HepG2 (cell line): ENCODE measurements around the gene TMEM231. TPM values are rescaled to one million over a fixed set of nuclear protein-coding genes. Genes with fewer than 3 reads are reported as not detected.

ENCODE experiments used
- ATAC-seq: fragments of 200-7000 bp; cut with Tn5 transposase; 3 replicates; pipeline ENCODE4 v1.9.1; 2020; ENCODE audit warnings: mild to moderate bottlenecking, moderate library complexity
- BruUV-seq: library from RNA; stranded (reverse); fragments of 400-500 nt; replicated peaks from 2 replicates; lab custom pipeline; 2021; lab: Mats Ljungman, UMichigan
- CTCF ChIA-PET: fragments of 300-600 bp; formaldehyde crosslinking; extraction: SDS; loops from one replicate; lab custom pipeline; 2021; ENCODE audit warnings: low total read pairs, inconsistent platforms, low intra/inter-chr PET ratio; lab: Yijun Ruan, JAX
- POLR2A ChIA-PET: fragments of 350-600 bp; sonication (Branson Sonifier 250); formaldehyde crosslinking; loops from one replicate; lab custom pipeline; 2020; ENCODE audit warnings: antibody characterized with exemption, inconsistent platforms; lab: Yijun Ruan, JAX
- DNase-seq: peaks from one replicate; pipeline ENCODE4 v3.0.0-alpha.2; 2015; ENCODE audit warnings: low spot score
- FAIRE-seq: peaks from 3 replicates; lab custom pipeline; 2011; peaks lifted over from hg19 to GRCh38; lab: Jason Lieb, UNC
- H2AFZ ChIP-seq: one replicate; pipeline ENCODE4 v1.6.1; 2011; ENCODE audit warnings: low read length, inconsistent platforms
- H3K27ac ChIP-seq: fragments of 300-600 bp; 3 replicates; pipeline ENCODE4 v1.8.0; 2011; ENCODE audit warnings: mixed run types, mild to moderate bottlenecking, mixed read lengths, low read length, inconsistent platforms; ENCODE audit not compliant: insufficient read depth; ENCODE audit errors: extremely low read length
- H3K27me3 ChIP-seq, 2 experiments: fragments of 200-600 bp in 1 of 2; 2 replicates in 1 of 2; 3 replicates in 1 of 2; pipeline versions ENCODE4 v1.6.0 to v1.8.0; 2011; ENCODE audit warnings: low read length in 2 of 2, mild to moderate bottlenecking in 2 of 2, moderate library complexity in 2 of 2, inconsistent platforms in 1 of 2; ENCODE audit not compliant: insufficient read depth in 2 of 2, control insufficient read depth in 1 of 2
- H3K36me3 ChIP-seq, 2 experiments: fragments of 200-600 bp in 1 of 2; replicated peaks in 1 of 2; 2 replicates in 1 of 2; 3 replicates in 1 of 2; pipeline versions ENCODE4 v1.5.1 to v1.8.0; 2011; ENCODE audit warnings: low read length in 2 of 2, inconsistent platforms in 1 of 2; ENCODE audit not compliant: insufficient read depth in 2 of 2, control insufficient read depth in 1 of 2
- H3K4me1 ChIP-seq: 2 replicates; pipeline ENCODE4 v1.5.1; 2012; ENCODE audit warnings: low read length, inconsistent platforms; ENCODE audit not compliant: insufficient read depth
- H3K4me2 ChIP-seq: 2 replicates; pipeline ENCODE4 v1.6.0; 2011; ENCODE audit warnings: low read depth, low read length, inconsistent platforms
- H3K4me3 ChIP-seq, 3 experiments: fragments of 200-600 bp in 1 of 3; sonication (generic), shearing (Covaris generic) in 1 of 3; replicated peaks in 1 of 3; 2 replicates each; pipeline ENCODE4 v1.5.1; 2011 to 2016; ENCODE audit warnings: low read length in 3 of 3, inconsistent platforms in 2 of 3, low read depth in 2 of 3, mild to moderate bottlenecking in 2 of 3, control low read depth in 1 of 3, mixed read lengths in 1 of 3; ENCODE audit not compliant: insufficient read depth in 1 of 3
- H3K79me2 ChIP-seq: one replicate; pipeline ENCODE4 v1.6.1; 2011; ENCODE audit warnings: low read length, inconsistent platforms; ENCODE audit not compliant: insufficient read depth
- H3K9ac ChIP-seq: 2 replicates; pipeline ENCODE4 v1.6.0; 2011; ENCODE audit warnings: mild to moderate bottlenecking, low read depth, low read length, inconsistent platforms; ENCODE audit not compliant: insufficient read depth
- H3K9me3 ChIP-seq: 2 replicates; pipeline ENCODE4 v1.5.1; 2012; ENCODE audit warnings: mild to moderate bottlenecking, low read length
- H4K20me1 ChIP-seq: 2 replicates; pipeline ENCODE4 v1.6.0; 2011; ENCODE audit warnings: inconsistent platforms, mild to moderate bottlenecking, low read length, moderate library complexity; ENCODE audit not compliant: insufficient read depth
- BHLHE40 ChIP-seq: IDR thresholded peaks from 2 replicates; pipeline ENCODE4 v1.6.1; 2011; ENCODE audit warnings: low read length, improper control_type of control experiment
- GFI1 ChIP-seq: sonication (generic); formaldehyde crosslinking; IDR thresholded peaks from 2 replicates; pipeline ENCODE4 v1.5.0; 2020; ENCODE audit warnings: missing genetic modification reagents, mild to moderate bottlenecking, borderline replicate concordance
- NCOR1 ChIP-seq: fragments of 200-600 bp; sonication (generic); IDR thresholded peaks from 2 replicates; pipeline ENCODE4 v1.7.0; 2017; ENCODE audit warnings: antibody characterized with exemption, low read length, borderline replicate concordance
- PATZ1 ChIP-seq: sonication (generic); formaldehyde crosslinking; IDR thresholded peaks from 2 replicates; pipeline ENCODE4 v1.4.0; 2020; ENCODE audit warnings: missing genetic modification reagents
- RARA ChIP-seq: IDR thresholded peaks from 2 replicates; pipeline ENCODE4 v1.6.1; 2016; ENCODE audit warnings: missing genetic modification reagents, missing compliant biosample characterization
- ZNF275 ChIP-seq: sonication (generic); formaldehyde crosslinking; IDR thresholded peaks from 2 replicates; pipeline ENCODE4 v1.8.0; 2022; ENCODE audit warnings: missing genetic modification reagents, mild to moderate bottlenecking, inconsistent platforms, borderline replicate concordance
- ZNF441 ChIP-seq: sonication (generic); formaldehyde crosslinking; IDR thresholded peaks from 2 replicates; pipeline ENCODE4 v1.7.0; 2021; ENCODE audit warnings: missing genetic modification reagents, borderline replicate concordance
- ZNF770 ChIP-seq: sonication (generic); formaldehyde crosslinking; IDR thresholded peaks from 2 replicates; pipeline ENCODE4 v1.5.0; 2020; ENCODE audit warnings: mild to moderate bottlenecking, missing genetic modification reagents
- WGBS: methylation state at CpG from one replicate; pipeline ENCODE4 v1.1.6; 2017; ENCODE audit warnings: low lambda C conversion rate; 5-methylcytosine and 5-hydroxymethylcytosine counted together
- in situ Hi-C: cut with HindIII; loops from 2 replicates; pipeline ENCODE4 v1.10.0; 2017; ENCODE audit warnings: low pct_unique_long_range_greater_than_20kb; ENCODE audit not compliant: extremely low pct_ligation_motif_present
- intact Hi-C: fragments of 100-400 bp; cut with micrococcal nuclease; formaldehyde crosslinking; loops from one replicate; pipeline ENCODE4 v1.10.0; 2022; ENCODE audit not compliant: unreplicated experiment
- polyA plus RNA-seq, 8 experiments: library from polyadenylated mRNA; depleted of rRNA in 3 of 8; stranded (reverse) in 7 of 8; unstranded in 1 of 8; fragments of >200 nt; fragmentation: Illumina TruSeq in 4 of 8; extraction: Trizol in 4 of 8; gene quantifications; 2 replicates each; pipeline versions ENCODE4 v1.2.1 to v1.2.3, GENCODE V29; 2011 to 2016; ENCODE audit warnings: low read depth in 4 of 8, missing spikeins in 1 of 8, mixed read lengths in 1 of 8; ENCODE audit not compliant: insufficient read depth in 1 of 8
- total RNA-seq, 5 experiments: library from RNA; depleted of rRNA; stranded (reverse); fragments of >200 nt; fragmentation: Illumina TruSeq; extraction: Trizol; gene quantifications; 2 replicates each; pipeline ENCODE4 v1.2.3, GENCODE V29; 2016; ENCODE audit warnings: low read depth in 1 of 5

The TMEM231 gene
- total and polyA plus RNA-seq, 2 of the 13 experiments (the other 11 are each of a cell fraction or from before 2014, with no cell fraction given) = 3.5 to 7.4 TPM

- in situ Hi-C loops = no loop called here
- Histone ChIP-seq H2AFZ (no peak overlapping the region), H3K4me2 (no peak overlapping the region)
Measured at GRCh38 chr16:75501359-75501758, 54.7 kb downstream of the TMEM231 start.

More at GRCh38 chr16:75501359-75501758, 54.7 kb downstream of the TMEM231 start:
- intact Hi-C loops = no loop called here
- Histone ChIP-seq H4K20me1 (no peaks in the 10 kb centered on the region), H3K9ac (no peak overlapping the region), H3K79me2 (no peaks in the 10 kb centered on the region), H3K4me1 (peaks cover 47% of the 10 kb centered on the region), H3K27ac (no peak overlapping the region), H3K27me3 (peaks cover 0 to 11% of the 10 kb centered on the region in 2 experiments; a peak in 3 of 5 replicates), H3K9me3 (no peaks in the 10 kb centered on the region), H3K36me3 (no peaks in the 10 kb centered on the region), H3K4me3 (no peak overlapping the region)
- POLR2A ChIA-PET = no interaction called here
- CTCF ChIA-PET = no interaction called here
- DNase-seq (no peak), FAIRE-seq (no peak), ATAC-seq (no peak)
- TF ChIP-seq ZNF275 (no peak), GFI1 (CRISPR knock-in tag) (no peak), RARA (CRISPR knock-in tag) (0 out of 2 replicates have a peak, but pooled peaks have one; percentile 16), NCOR1 (no peak), BHLHE40 (peak; percentile 62), ZNF770 (CRISPR knock-in tag) (peak; percentile 71), ZNF441 (no peak), PATZ1 (CRISPR knock-in tag) (no peak)
- BruUV-seq = no TSS peak
- 34% methylated on average over 5 of the region's 5 CpGs for WGBS
